K562 (cell line): ENCODE measurements around the gene PRRT2. TPM values are rescaled to one million over a fixed set of nuclear protein-coding genes. Genes with fewer than 3 reads are reported as not detected.

Experiments
- HDAC1 ChIP-seq, 2 experiments: fragments of 450-650 bp; IDR thresholded peaks; 2 replicates each; pipeline ENCODE4 v1.6.1; 2016 to 2017; ENCODE audit warnings: inconsistent platforms in 1 of 2, mild to moderate bottlenecking in 1 of 2, moderate library complexity in 1 of 2
- MYNN ChIP-seq, 2 experiments: sonication (generic); formaldehyde crosslinking in 1 of 2; IDR thresholded peaks; 2 replicates each; pipeline versions ENCODE4 v1.5.0 to v1.6.1; 2016 to 2020; ENCODE audit warnings: antibody characterized with exemption in 1 of 2, missing genetic modification reagents in 1 of 2
- RBM25 ChIP-seq: fragments of 200-400 bp; formaldehyde crosslinking; IDR thresholded peaks from 2 replicates; pipeline ENCODE4 v1.6.1; 2018; ENCODE audit warnings: low read length, low read depth, moderate library complexity; ENCODE audit not compliant: severe bottlenecking
- SMC3 ChIP-seq: conservative IDR thresholded peaks from 2 replicates; pipeline ENCODE4 v1.6.1; 2011; ENCODE audit warnings: low read depth, low read length, improper control_type of control experiment; ENCODE audit not compliant: insufficient read depth
- ZNF316 ChIP-seq: fragments of 450-650 bp; IDR thresholded peaks from 2 replicates; pipeline ENCODE4 v1.6.1; 2016
- polyA plus RNA-seq, 8 experiments: library from polyadenylated mRNA; depleted of rRNA in 4 of 8; stranded (reverse) in 5 of 8; unstranded in 3 of 8; fragments of >200 nt; fragmentation: Nextera tagmentation in 2 of 8; fragmentation: Illumina TruSeq in 1 of 8; extraction: Ambion mirVana in 2 of 8; extraction: Trizol in 1 of 8; gene quantifications; 2 replicates each; pipeline versions ENCODE4 v1.2.1 to v1.2.3, GENCODE V29; 2011 to 2014; ENCODE audit warnings: inconsistent platforms in 1 of 8, missing spikeins in 1 of 8
- total RNA-seq, 7 experiments: library from RNA; depleted of rRNA in 6 of 7; stranded (reverse); fragments of >200 nt in 6 of 7; fragmentation: Illumina TruSeq in 2 of 7; extraction: Trizol in 2 of 7; gene quantifications; 2 replicates each; pipeline versions ENCODE4 v1.2.1 to v1.2.3, GENCODE V29; 2011 to 2021; ENCODE audit warnings: low replicate concordance in 1 of 7
- TF ChIP-seq, protein P1 (sequence below), 2 experiments: fragments of 450-650 bp; formaldehyde crosslinking in 1 of 2; IDR thresholded peaks; 2 replicates each; pipeline versions ENCODE4 v1.4.0 to v1.6.1; 2014 to 2020; ENCODE audit warnings: mild to moderate bottlenecking in 2 of 2, borderline replicate concordance in 1 of 2, low read depth in 1 of 2
- TF ChIP-seq, protein P2 (sequence below): fragments of 450-650 bp; IDR thresholded peaks from one replicate; pipeline ENCODE4 v1.6.1; 2018; ENCODE audit warnings: mild to moderate bottlenecking, moderate library complexity; ENCODE audit not compliant: partially characterized antibody
- TF ChIP-seq, protein P3 (sequence below), 2 experiments: IDR thresholded peaks; 2 replicates each; pipeline ENCODE4 v1.6.1; 2011; ENCODE audit warnings: borderline replicate concordance in 1 of 2, control low read depth in 1 of 2, low read depth in 1 of 2, low read length in 1 of 2, mild to moderate bottlenecking in 1 of 2, mixed read lengths in 1 of 2, moderate library complexity in 1 of 2; ENCODE audit not compliant: insufficient read depth in 1 of 2, insufficient read length in 1 of 2, poor library complexity in 1 of 2, severe bottlenecking in 1 of 2; ENCODE audit errors: extremely low read depth in 1 of 2
- TF ChIP-seq, protein P4 (sequence below): sonication (generic); formaldehyde crosslinking; IDR thresholded peaks from 2 replicates; pipeline ENCODE4 v1.8.0; 2022; ENCODE audit warnings: mild to moderate bottlenecking, missing genetic modification reagents

PRRT2 gene
- total and polyA plus RNA-seq, 9 of the 15 experiments (the other 6 are each of a cell fraction or from before 2014, with no cell fraction given): 0.11 to 1.0 (median 0.42) TPM; not detected in 2

DNA sequence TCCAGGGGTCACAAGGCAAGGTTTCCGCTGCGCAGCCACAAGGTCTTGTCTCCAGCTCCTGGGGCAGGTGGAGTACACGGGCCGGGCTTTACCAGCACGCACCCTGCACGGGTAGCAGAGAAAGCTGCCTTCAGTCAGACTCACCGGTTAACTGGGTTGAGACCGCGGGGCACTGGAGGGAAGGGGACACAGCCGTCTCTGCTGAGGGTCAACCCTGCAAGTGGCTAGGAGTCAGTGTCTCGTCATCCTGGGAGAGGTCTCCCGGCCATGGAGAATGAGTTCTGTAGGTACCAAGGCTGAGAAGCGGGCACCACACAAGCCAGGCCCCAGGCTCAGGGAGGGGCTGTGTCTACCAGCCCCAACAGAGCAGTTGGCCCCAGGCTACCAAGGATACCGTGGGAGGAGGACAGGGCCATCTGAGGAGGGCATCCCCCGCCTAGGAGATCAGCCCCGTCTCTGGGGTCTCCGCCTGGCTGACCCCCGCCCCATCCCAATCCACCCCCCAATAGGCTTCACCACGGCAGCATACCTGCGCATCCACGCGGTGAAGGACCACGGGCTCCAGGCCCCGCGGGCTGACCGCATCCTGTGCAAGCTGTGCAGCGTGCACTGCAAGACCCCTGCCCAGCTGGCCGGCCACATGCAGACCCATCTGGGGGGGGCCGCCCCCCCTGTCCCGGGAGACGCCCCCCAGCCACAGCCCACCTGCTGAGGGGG lies 2.8 kb upstream of the PRRT2 start (continued):
- TF ChIP-seq, protein P1, sequence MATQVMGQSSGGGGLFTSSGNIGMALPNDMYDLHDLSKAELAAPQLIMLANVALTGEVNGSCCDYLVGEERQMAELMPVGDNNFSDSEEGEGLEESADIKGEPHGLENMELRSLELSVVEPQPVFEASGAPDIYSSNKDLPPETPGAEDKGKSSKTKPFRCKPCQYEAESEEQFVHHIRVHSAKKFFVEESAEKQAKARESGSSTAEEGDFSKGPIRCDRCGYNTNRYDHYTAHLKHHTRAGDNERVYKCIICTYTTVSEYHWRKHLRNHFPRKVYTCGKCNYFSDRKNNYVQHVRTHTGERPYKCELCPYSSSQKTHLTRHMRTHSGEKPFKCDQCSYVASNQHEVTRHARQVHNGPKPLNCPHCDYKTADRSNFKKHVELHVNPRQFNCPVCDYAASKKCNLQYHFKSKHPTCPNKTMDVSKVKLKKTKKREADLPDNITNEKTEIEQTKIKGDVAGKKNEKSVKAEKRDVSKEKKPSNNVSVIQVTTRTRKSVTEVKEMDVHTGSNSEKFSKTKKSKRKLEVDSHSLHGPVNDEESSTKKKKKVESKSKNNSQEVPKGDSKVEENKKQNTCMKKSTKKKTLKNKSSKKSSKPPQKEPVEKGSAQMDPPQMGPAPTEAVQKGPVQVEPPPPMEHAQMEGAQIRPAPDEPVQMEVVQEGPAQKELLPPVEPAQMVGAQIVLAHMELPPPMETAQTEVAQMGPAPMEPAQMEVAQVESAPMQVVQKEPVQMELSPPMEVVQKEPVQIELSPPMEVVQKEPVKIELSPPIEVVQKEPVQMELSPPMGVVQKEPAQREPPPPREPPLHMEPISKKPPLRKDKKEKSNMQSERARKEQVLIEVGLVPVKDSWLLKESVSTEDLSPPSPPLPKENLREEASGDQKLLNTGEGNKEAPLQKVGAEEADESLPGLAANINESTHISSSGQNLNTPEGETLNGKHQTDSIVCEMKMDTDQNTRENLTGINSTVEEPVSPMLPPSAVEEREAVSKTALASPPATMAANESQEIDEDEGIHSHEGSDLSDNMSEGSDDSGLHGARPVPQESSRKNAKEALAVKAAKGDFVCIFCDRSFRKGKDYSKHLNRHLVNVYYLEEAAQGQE (IDR thresholded peaks at IDR 0.05; ENCODE audit: borderline replicate concordance): no peak
- TF ChIP-seq, protein P1 (CRISPR knock-in tag; IDR thresholded peaks at IDR 0.05; ENCODE audit: low read depth): no peak
- no peak for TF ChIP-seq MYNN (IDR thresholded peaks at IDR 0.05)
- no peak for TF ChIP-seq MYNN (CRISPR knock-in tag; IDR thresholded peaks at IDR 0.05)
- TF ChIP-seq, protein P2, sequence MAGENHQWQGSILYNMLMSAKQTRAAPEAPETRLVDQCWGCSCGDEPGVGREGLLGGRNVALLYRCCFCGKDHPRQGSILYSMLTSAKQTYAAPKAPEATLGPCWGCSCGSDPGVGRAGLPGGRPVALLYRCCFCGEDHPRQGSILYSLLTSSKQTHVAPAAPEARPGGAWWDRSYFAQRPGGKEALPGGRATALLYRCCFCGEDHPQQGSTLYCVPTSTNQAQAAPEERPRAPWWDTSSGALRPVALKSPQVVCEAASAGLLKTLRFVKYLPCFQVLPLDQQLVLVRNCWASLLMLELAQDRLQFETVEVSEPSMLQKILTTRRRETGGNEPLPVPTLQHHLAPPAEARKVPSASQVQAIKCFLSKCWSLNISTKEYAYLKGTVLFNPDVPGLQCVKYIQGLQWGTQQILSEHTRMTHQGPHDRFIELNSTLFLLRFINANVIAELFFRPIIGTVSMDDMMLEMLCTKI: no peak
- TF ChIP-seq HDAC1 (IDR thresholded peaks at IDR 0.05): no peak
- TF ChIP-seq, protein P3, sequence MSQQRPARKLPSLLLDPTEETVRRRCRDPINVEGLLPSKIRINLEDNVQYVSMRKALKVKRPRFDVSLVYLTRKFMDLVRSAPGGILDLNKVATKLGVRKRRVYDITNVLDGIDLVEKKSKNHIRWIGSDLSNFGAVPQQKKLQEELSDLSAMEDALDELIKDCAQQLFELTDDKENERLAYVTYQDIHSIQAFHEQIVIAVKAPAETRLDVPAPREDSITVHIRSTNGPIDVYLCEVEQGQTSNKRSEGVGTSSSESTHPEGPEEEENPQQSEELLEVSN (IDR thresholded peaks at IDR 0.05; ENCODE audit: borderline replicate concordance in 1 of 2, extremely low read depth in 1 of 2, insufficient read depth in 1 of 2, insufficient read length in 1 of 2, low read depth in 1 of 2, low read length in 1 of 2, poor library complexity in 1 of 2, severe bottlenecking in 1 of 2): no peak
- no peak for TF ChIP-seq RBM25
- TF ChIP-seq ZNF316: no peak
- TF ChIP-seq, protein P4, sequence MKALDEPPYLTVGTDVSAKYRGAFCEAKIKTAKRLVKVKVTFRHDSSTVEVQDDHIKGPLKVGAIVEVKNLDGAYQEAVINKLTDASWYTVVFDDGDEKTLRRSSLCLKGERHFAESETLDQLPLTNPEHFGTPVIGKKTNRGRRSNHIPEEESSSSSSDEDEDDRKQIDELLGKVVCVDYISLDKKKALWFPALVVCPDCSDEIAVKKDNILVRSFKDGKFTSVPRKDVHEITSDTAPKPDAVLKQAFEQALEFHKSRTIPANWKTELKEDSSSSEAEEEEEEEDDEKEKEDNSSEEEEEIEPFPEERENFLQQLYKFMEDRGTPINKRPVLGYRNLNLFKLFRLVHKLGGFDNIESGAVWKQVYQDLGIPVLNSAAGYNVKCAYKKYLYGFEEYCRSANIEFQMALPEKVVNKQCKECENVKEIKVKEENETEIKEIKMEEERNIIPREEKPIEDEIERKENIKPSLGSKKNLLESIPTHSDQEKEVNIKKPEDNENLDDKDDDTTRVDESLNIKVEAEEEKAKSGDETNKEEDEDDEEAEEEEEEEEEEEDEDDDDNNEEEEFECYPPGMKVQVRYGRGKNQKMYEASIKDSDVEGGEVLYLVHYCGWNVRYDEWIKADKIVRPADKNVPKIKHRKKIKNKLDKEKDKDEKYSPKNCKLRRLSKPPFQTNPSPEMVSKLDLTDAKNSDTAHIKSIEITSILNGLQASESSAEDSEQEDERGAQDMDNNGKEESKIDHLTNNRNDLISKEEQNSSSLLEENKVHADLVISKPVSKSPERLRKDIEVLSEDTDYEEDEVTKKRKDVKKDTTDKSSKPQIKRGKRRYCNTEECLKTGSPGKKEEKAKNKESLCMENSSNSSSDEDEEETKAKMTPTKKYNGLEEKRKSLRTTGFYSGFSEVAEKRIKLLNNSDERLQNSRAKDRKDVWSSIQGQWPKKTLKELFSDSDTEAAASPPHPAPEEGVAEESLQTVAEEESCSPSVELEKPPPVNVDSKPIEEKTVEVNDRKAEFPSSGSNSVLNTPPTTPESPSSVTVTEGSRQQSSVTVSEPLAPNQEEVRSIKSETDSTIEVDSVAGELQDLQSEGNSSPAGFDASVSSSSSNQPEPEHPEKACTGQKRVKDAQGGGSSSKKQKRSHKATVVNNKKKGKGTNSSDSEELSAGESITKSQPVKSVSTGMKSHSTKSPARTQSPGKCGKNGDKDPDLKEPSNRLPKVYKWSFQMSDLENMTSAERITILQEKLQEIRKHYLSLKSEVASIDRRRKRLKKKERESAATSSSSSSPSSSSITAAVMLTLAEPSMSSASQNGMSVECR: peak; percentile 25; the same call in 1 of the 2 replicates
- TF ChIP-seq SMC3: no peak
